A673 (cell line): ENCODE data around the gene TOX4. TPM values are rescaled to one million over a fixed set of nuclear protein-coding genes. Genes with fewer than 3 reads are reported as not detected.

Experiments
- BruUV-seq: library from RNA; stranded (reverse); fragments of 400-500 nt; replicated peaks from 2 replicates; lab custom pipeline; 2021; lab: Mats Ljungman, UMichigan
- CTCF ChIA-PET: fragments of 300-600 bp; sonication (Branson Sonifier 250); formaldehyde crosslinking; loops from one replicate; lab custom pipeline; 2022; ENCODE audit warnings: antibody characterized with exemption; lab: Charles Lee
- POLR2A ChIA-PET: fragments of 300-600 bp; sonication (Branson Sonifier 250); formaldehyde crosslinking; loops from one replicate; lab custom pipeline; 2022; ENCODE audit warnings: antibody characterized with exemption; ENCODE audit not compliant: low non-redundant PET; lab: Charles Lee
- DNase-seq: peaks from one replicate; pipeline ENCODE4 v3.0.0-alpha.2; 2015; ENCODE audit warnings: low spot score
- H3K27ac ChIP-seq: fragments of 200-600 bp; sonication (generic); 2 replicates; pipeline ENCODE4 v1.5.1; 2016; ENCODE audit warnings: mixed run types, low read depth, mild to moderate bottlenecking, mixed read lengths, antibody characterized with exemption, low read length; ENCODE audit not compliant: poor library complexity, severe bottlenecking
- H3K27me3 ChIP-seq: fragments of 200-600 bp; sonication (generic); replicated peaks from 2 replicates; pipeline ENCODE4 v1.6.1; 2017; ENCODE audit warnings: mixed run types, low read depth, mild to moderate bottlenecking, mixed read lengths, antibody characterized with exemption, low read length; ENCODE audit not compliant: insufficient read depth, poor library complexity
- H3K36me3 ChIP-seq: fragments of 200-600 bp; sonication (generic); 2 replicates; pipeline ENCODE4 v1.6.1; 2016; ENCODE audit warnings: mixed run types, mild to moderate bottlenecking, mixed read lengths, antibody characterized with exemption, low read length; ENCODE audit not compliant: insufficient read depth, poor library complexity, severe bottlenecking
- H3K4me1 ChIP-seq: fragments of 200-600 bp; sonication (generic); 2 replicates; pipeline ENCODE4 v1.6.1; 2017; ENCODE audit warnings: mixed run types, mild to moderate bottlenecking, mixed read lengths, antibody characterized with exemption, low read length; ENCODE audit not compliant: insufficient read depth, poor library complexity, severe bottlenecking
- H3K4me3 ChIP-seq: fragments of 200-600 bp; sonication (generic); 2 replicates; pipeline ENCODE4 v1.5.1; 2016; ENCODE audit warnings: low read depth, mixed run types, mild to moderate bottlenecking, mixed read lengths, low read length; ENCODE audit not compliant: poor library complexity, severe bottlenecking
- H3K9me3 ChIP-seq: fragments of 200-600 bp; sonication (generic); 2 replicates; pipeline ENCODE4 v1.6.1; 2016; ENCODE audit warnings: mixed run types, low read depth, mild to moderate bottlenecking, mixed read lengths, antibody characterized with exemption, low read length; ENCODE audit not compliant: poor library complexity, severe bottlenecking
- CTCF ChIP-seq: fragments of 300-800, 200-600 bp; sonication (generic); conservative IDR thresholded peaks from 2 replicates; pipeline ENCODE4 v1.5.1; 2017; ENCODE audit warnings: low read depth, mild to moderate bottlenecking, antibody characterized with exemption, low read length, moderate library complexity, mixed read lengths
- EZH2 ChIP-seq: fragments of 200-600 bp; sonication (generic); IDR thresholded peaks from 2 replicates; pipeline ENCODE4 v1.6.1; 2017; ENCODE audit warnings: borderline replicate concordance, low read depth, mild to moderate bottlenecking, mixed read lengths, antibody characterized with exemption, low read length; ENCODE audit not compliant: poor library complexity, severe bottlenecking
- intact Hi-C: fragments of 100-400 bp; cut with micrococcal nuclease; formaldehyde crosslinking; loops from one replicate; pipeline ENCODE4 v1.10.0; 2022; ENCODE audit not compliant: unreplicated experiment
- total RNA-seq: library from RNA; stranded (reverse); gene quantifications from 2 replicates; pipeline ENCODE4 v1.2.3, GENCODE V29; 2021

The TOX4 gene
- total RNA-seq, 1 experiment from 2014 or later = 84.7 TPM

- CTCF ChIA-PET = interaction anchor here (0.6 kb wide), 1 partner anchor 25 kb away, joined by 9 read pairs; no protein-coding TSS in a partner anchor
- Histone ChIP-seq H3K9me3 (no peaks in the 10 kb centered on the region), H3K27me3 (no peaks in the 10 kb centered on the region), H3K27ac (peak overlapping the region; percentile 99), H3K4me3 (peak overlapping the region; percentile 85), H3K36me3 (peaks cover 3% of the 10 kb centered on the region), H3K4me1 (peaks cover 53% of the 10 kb centered on the region)
- POLR2A ChIA-PET = interaction anchor here (1.0 kb wide), 1 partner anchor 124 kb away, joined by 22 read pairs; no protein-coding TSS in a partner anchor
- BruUV-seq = no TSS peak
- intact Hi-C loops = loop anchor here (5.0 to 10.0 kb wide), 2 partner anchors 189 to 268 kb away; partner anchors contain the start of gene HNRNPC
- peak; percentile 79 for DNase-seq
- TF ChIP-seq EZH2 = no peak
- no peak for TF ChIP-seq CTCF
These were observed 56.3 kb downstream of the TOX4 start for GRCh38 chr14:21533294-21533693.

GRCh38 chr14:21534576-21534975, 57.6 kb downstream of the TOX4 start:
- POLR2A ChIA-PET = interaction anchor here (0.6 to 1.4 kb wide), 6 partner anchors 9 to 559 kb away, joined by 3 to 22 read pairs (median 6); partner anchors contain the start of genes METTL3 and SALL2
- TF ChIP-seq CTCF (no peak), EZH2 (no peak)
- intact Hi-C loops = loop anchor here (1.0 to 10.0 kb wide), 4 partner anchors 8 to 270 kb away; partner anchors contain the start of genes HNRNPC and SALL2
- Histone ChIP-seq H3K36me3 (no peaks in the 10 kb centered on the region), H3K27me3 (no peaks in the 10 kb centered on the region), H3K9me3 (no peaks in the 10 kb centered on the region), H3K27ac (peak overlapping the region; percentile 99), H3K4me1 (peaks cover 56% of the 10 kb centered on the region), H3K4me3 (peak overlapping the region; percentile 85)
- CTCF ChIA-PET = interaction anchor here (0.9 to 1.2 kb wide), 3 partner anchors 8 to 58 kb away, joined by 3 to 4 read pairs (median 4); partner anchors contain the start of genes RAB2B, SALL2 and TOX4
- peak; percentile 99 for DNase-seq
- BruUV-seq = no TSS peak

DNA sequence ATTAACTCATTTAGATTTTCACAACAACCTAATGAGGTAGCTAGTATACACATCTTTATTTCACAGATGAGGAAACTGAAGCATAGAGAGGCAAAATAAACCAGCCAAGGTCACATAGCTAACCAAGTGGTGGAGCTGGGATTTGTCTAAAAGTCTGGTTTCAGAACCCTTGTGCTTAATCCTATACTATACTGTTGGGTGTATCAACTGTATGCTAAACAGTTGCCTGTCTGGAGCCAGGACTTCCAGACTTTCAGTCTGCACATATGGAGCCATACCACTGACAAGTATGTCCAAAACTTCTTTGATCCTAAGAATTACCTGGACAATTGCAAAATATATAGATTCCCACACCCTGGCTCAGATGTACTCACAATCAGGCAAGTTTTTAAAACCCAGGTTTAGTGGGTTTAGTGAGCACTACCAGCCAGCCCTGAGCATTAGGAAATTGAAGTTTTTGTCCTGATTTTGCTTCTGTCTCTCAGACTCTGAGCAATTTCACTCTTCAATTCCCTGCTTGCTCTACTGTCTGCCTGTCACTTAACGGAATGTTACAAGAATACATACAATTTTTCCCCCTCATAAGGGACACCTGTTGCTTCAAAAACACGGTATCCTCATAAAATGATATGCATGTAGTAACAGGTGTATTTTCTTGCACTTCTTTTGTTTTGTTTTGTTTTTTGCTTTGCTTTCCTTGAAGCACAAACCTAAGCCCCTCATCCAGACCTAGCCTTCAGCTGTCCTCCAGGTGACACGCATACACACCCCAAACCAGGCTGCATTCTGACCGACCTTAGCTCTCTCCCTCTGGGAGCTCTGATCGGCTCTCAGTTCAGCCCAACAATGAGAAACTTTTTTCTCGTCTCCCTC, 58.8 kb downstream of the TOX4 start:
- peak; percentile 62 for DNase-seq
- Histone ChIP-seq H3K27ac (peak overlapping the region; percentile 99), H3K4me3 (peak overlapping the region; percentile 85), H3K9me3 (no peaks in the 10 kb centered on the region), H3K4me1 (peaks cover 57% of the 10 kb centered on the region), H3K36me3 (no peaks in the 10 kb centered on the region), H3K27me3 (no peaks in the 10 kb centered on the region)
- ChIA-PET POLR2A (no interaction called here), CTCF (no interaction called here)
- TSS peak; percentile 77 for BruUV-seq
- TF ChIP-seq CTCF (no peak), EZH2 (no peak)
- intact Hi-C loops = loop anchor here (10.0 kb wide), 1 partner anchor 271 kb away; the partner anchor contains the start of gene HNRNPC
